GM18505 (cell line): Measurements from ENCODE around the gene PLEKHG5.
"Not testable (repeated sequence)": the region's sequence is repeated elsewhere in the genome, so short reads cannot be mapped to it uniquely, and the experiment has no call there.

Experiments used
- ATAC-seq: cut with Tn5 transposase; IDR thresholded peaks from one replicate; pipeline ENCODE4 v1.9.1; 2021; ENCODE audit not compliant: unreplicated experiment
- POLR2A ChIP-seq: IDR thresholded peaks from 4 replicates; pipeline ENCODE4 v1.6.1; 2011; ENCODE audit warnings: borderline replicate concordance; ENCODE audit not compliant: insufficient read depth, insufficient read length; ENCODE audit errors: extremely low read depth

PLEKHG5 gene

GRCh38 chr1:6440198-6441126 lies 51.0 kb downstream of the PLEKHG5 start:
- TF ChIP-seq POLR2A, result no peak
- ATAC-seq, result no peak

GRCh38 chr1:6438047-6438525 lies 53.4 kb downstream of the PLEKHG5 start:
- no peak for TF ChIP-seq POLR2A
- no peak for ATAC-seq

- ATAC-seq, result not testable (repeated sequence)
These were observed 54.3 kb downstream of the PLEKHG5 start for GRCh38 chr1:6437012-6437700.

- not testable (repeated sequence) for ATAC-seq
These were observed 55.2 kb downstream of the PLEKHG5 start for GRCh38 chr1:6436277-6436676.

GRCh38 chr1:6435547-6435946 lies 55.9 kb downstream of the PLEKHG5 start:
- TF ChIP-seq POLR2A, result no peak
- ATAC-seq, result no peak

- no peak for TF ChIP-seq POLR2A
- ATAC-seq, result no peak
These were observed 56.3 kb downstream of the PLEKHG5 start for GRCh38 chr1:6435129-6435528.

- no peak for ATAC-seq
- no peak for TF ChIP-seq POLR2A
These were observed 57.3 kb downstream of the PLEKHG5 start for GRCh38 chr1:6434186-6434585.

- ATAC-seq, result not testable (repeated sequence)
These were observed 59.6 kb downstream of the PLEKHG5 start for GRCh38 chr1:6431645-6432579.

GRCh38 chr1:6429660-6430411 lies 61.6 kb downstream of the PLEKHG5 start:
- not testable (repeated sequence) for ATAC-seq

GRCh38 chr1:6428453-6428852 lies 63.0 kb downstream of the PLEKHG5 start:
- ATAC-seq, result not testable (repeated sequence)

- ATAC-seq, result no peak
- no peak for TF ChIP-seq POLR2A
These were observed 63.8 kb downstream of the PLEKHG5 start for GRCh38 chr1:6427441-6428390.

GRCh38 chr1:6426972-6427350 lies 64.5 kb downstream of the PLEKHG5 start:
- ATAC-seq, result no peak
- no peak for TF ChIP-seq POLR2A
